Head of caudate nucleus (tissue), 42 donors: ENCODE results near the gene DBNL.
"Not testable (repeated sequence)": the region's sequence is repeated elsewhere in the genome, so short reads cannot be mapped to it uniquely, and the experiment has no call there.

Experiments used
- DNase-seq, 42 donors: peaks; one replicate each; pipeline versions ENCODE4 v3.0.0 to v3.0.0-alpha.2; 2020 to 2021; ENCODE audit warnings: mixed read lengths in 7 of 42
- intact Hi-C: fragments of 100-400 bp; cut with DNase I; formaldehyde crosslinking; loops from one replicate; pipeline ENCODE4 v1.15.0; 2022

Gene DBNL

GRCh38 chr7:44044315-44045225 is at the start of gene DBNL:
TSS of gene DBNL (plus strand) at chr7:44044702. CDS start at chr7:44044738, 36 bp downstream.
- intact Hi-C loops: loop anchor here (10.0 kb wide), 1 partner anchor 80 kb away; the partner anchor contains the start of gene POLD2
- peak; percentile 93 to 100 (median 98) for DNase-seq

DNA sequence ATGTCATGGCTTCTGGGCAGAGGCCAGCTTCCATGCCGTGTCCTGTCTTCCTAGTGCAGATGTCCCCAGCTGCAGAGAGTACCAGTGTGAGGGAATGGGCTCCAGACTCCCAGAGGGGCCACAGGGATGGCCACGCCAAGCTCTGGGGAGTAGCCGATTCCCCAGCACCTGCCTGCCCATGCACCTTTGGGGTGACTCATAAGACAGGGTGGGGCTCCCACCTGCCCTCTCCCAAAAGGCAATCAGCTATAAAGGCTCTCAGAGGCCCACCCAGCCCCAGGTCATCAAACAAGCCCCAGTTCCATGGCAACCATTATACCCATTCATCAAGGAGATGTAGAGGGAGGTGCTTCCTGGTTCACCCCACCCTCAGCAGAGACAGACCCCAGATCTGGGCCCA is 47.0 kb upstream of the DBNL start, which contains the start of gene SPDYE1:
SPDYE1 (plus strand) TSS at position 366 of the 400 bp plus-strand sequence. CDS start 2,053 bp downstream, outside the sequence.
- intact Hi-C loops: not testable (repeated sequence)

GRCh38 chr7:44012081-44012480 is 32.4 kb upstream of the DBNL start:
- DNase-seq, intact Hi-C loops: not testable (repeated sequence)

More for the DNA sequence above, 47.0 kb upstream of the DBNL start, which contains the start of gene SPDYE1:
- DNase-seq: not testable (repeated sequence)

- intact Hi-C loops: not testable (repeated sequence)
- DNase-seq: peak in 9 of 42 donors; percentile 15 to 52 (median 32)
Measured at GRCh38 chr7:44015090-44015489, 29.4 kb upstream of the DBNL start.

DNA sequence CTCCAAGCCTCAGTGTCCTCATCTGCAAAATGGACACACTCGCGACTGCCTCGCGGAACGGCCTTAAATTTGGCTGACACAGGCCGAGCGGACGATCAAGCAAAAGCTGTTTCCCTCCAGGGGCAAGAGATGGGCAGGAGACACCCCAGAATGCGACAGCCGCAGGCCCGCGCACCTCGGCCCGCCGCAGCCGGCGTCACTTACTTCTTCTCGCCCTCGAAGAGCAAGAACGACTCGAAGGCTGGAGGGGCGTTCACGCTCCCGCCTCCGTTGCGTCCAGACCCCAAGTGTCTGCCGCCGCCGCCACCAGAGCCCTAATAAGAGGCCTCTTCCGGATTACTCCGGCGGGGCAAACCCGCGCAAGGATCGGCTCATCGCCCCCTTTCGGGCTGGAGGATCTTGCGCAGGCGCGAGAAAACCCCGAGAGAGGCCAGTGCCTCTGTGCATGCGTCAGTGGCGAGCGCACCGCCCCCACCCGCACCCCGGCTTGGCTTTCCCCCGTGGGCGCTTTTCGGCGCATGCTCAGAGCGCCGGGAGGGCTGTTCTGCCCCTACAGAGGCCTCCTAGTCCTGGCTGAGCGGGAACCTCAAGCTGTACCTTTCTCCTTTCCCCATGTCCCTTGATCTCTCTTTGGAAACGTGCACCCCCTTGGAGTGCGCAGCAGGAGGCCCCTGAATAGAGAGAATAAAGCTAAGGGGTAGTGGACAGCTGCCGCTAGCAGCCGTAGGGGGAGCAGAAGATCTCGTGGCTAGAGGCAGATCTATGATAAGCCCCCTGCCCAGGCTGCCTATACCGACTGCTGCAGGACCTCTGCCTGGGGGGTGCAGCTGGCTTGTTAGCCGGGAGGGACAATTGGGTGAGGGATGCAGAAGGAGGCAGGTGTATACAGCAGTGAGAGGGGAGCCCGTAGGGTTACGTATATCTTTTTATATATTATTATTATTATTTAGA is 25.4 kb upstream of the DBNL start:
- DNase-seq: peak; percentile 95 to 99 (median 99)
- intact Hi-C loops: not testable (repeated sequence)

DNA sequence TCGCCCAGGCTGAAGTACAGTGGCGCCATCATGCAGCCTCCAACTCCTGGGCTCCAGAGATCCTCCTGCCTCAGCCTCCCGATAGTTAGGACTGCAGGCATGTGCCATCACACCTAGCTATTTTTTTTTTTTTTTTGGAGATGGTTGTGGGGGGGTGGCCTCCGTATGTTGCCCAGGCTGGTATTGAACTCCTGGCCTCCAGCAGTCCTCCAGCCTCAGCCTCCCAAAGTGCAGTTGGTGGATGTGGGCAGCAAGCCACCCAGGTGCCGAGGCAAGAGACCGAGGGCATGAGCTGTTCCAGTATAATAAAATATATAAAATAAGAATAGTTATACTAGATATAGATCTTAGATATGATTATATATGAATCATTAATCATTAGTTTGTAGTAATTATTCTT is 24.7 kb upstream of the DBNL start:
- intact Hi-C loops, DNase-seq: not testable (repeated sequence)

DNA sequence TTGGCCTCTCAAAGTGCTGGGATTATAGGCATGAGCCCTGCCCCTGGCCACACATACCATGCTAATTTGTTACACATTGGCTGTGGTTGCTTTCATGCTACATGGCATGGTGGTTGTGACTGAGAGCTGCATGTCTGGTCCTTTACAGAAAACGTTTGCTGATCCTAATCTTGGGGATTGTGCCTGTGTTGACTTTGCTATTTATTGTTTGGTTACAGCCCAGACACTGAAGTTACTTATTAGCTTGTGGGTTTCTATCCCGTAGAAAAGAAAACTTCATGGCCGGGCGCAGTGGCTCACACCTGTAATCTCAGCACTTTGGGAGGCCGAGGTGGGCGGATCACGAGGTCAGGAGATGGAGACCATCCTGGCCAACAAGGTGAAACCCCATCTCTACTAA is 22.4 kb upstream of the DBNL start:
- DNase-seq, intact Hi-C loops: not testable (repeated sequence)

DNA sequence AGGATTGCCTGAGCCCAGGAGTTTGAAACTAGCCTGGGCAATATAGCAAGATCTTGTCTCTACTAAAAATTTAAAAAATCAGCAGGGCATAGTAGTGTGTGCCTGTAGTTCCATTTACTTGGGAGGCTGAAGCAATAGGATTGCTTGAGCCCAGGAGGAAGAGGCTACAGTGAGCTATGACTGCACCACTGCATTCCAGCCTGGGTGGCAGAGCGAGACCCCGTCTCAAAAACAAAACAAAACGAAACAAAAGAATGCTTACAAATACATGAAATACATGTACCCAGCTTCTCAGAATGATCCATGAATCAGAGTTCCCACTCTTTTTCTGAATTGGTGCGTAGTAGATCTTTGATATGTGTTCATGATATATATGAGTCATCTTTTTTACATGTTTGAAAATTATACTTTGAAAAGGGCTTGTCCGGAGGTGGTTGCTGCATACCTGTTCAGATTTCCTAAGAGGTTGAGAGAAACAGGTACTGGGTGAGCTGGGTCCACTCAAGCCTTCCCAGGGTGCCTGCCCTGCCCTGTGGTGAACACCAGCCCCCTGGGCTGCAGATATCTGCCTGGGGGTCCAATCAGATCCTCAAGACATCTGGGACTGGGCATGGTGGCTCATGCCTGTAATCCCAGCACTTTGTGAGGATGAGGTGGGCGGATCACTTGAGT is 21.6 kb upstream of the DBNL start:
- intact Hi-C loops, DNase-seq: not testable (repeated sequence)

GRCh38 chr7:44029433-44029832 is 15.1 kb upstream of the DBNL start:
- DNase-seq, intact Hi-C loops: not testable (repeated sequence)

DNA sequence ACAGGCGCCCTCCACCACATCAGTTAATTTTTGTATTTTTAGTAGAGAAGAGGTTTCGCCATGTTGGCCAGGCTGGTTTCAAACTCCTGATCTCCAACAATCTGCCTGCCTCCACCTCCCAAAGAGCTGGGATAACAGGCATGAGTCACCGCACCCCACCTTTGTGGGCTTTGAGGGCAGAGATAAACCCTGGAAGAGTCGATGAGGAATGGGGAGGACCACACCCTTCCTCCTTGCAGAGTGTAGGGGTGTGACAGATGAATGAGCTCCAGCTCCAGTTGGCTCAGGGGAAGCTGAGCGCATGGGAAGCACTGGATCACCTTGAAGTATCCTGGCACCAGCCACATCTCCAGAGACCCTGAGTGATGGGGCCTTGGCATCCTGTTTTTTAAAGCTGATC is 14.5 kb upstream of the DBNL start:
- intact Hi-C loops: not testable (repeated sequence)
- peak in 9 of 42 donors; percentile 14 to 45 (median 35) for DNase-seq

- DNase-seq: peak in 1 of 42 donors; percentile 13
- intact Hi-C loops: not testable (repeated sequence)
Measured at GRCh38 chr7:44031319-44031718, 13.2 kb upstream of the DBNL start.

- intact Hi-C loops: not testable (repeated sequence)
- DNase-seq: peak in 1 of 42 donors; percentile 34
Measured at GRCh38 chr7:44032031-44032430, 12.5 kb upstream of the DBNL start.

- DNase-seq: peak in 1 of 42 donors; percentile 19
- intact Hi-C loops: not testable (repeated sequence)
Measured at GRCh38 chr7:44033971-44034844, 10.3 kb upstream of the DBNL start.

DNA sequence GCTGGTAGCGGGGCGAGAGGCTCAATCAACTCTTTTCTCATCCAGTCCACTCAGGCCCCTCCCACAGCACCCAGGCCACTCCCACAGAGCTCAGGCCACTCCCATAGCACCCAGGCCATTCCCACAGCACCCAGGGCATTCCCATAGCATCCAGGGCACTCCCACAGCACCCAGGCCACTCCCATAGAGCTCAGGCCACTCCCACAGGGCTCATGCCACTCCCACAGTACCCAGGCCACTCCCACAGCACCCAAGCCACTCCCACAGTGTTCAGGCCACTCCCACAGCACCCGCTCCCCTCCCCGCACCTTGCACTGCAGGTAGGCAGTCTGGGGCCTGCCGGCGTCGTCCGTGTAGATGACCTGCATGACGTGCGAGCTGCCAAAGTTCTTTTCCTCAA is 8.1 kb upstream of the DBNL start:
- intact Hi-C loops, DNase-seq: not testable (repeated sequence)

DNA sequence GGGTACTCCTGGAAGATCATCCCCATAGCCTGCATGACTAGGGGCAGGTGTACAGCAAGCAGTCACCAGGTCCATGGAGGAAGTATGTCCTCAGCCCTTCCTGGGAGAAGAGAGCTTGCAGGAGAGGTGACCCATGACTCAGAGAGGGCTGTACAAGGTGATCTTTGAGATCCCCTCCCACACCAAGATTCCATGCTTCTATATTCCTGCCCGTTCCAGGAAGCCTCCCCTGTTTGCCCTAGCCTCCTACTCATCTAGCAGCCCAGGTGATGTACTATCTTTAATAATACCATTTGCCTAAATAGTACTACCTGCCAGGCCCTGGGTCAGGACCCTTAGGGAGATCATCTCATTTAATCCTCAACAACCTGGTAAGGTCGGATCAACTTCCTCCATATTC is 6.6 kb upstream of the DBNL start:
- intact Hi-C loops: not testable (repeated sequence)

DNA sequence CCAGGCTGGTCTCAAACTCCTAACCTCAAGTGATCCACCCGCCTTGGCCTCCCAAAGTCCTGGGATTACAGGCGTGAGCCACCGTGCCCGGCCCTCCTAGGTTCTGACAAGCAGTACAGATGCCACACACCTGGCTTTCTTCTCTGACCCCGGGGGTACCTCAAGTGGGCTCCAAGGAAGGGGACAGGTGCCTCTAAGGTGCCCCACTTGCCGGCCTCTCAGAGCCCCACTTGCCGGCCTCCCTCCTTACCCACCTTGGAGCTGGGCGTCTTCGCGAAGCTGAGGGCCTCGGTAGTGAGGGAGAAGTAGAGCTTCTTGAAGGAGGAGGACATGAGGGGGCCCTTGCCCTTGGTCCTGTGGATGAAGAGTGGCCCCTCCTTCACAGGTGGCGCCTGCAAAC is 5.9 kb upstream of the DBNL start:
- DNase-seq, intact Hi-C loops: not testable (repeated sequence)

More for the DNA sequence above, 6.6 kb upstream of the DBNL start:
- not testable (repeated sequence) for DNase-seq

GRCh38 chr7:44038961-44039558 is 5.4 kb upstream of the DBNL start:
- intact Hi-C loops: not testable (repeated sequence)
- DNase-seq: peak; percentile 79 to 96 (median 89)
